NCI-H510A (cell line): ENCODE data around the gene CCDC13.
A peak's percentile ranks its signal among the peaks of the same experiment; 100 is the strongest.
"Not testable (repeated sequence)": the region's sequence is repeated elsewhere in the genome, so short reads cannot be mapped to it uniquely, and the experiment has no call there.

ENCODE experiments used
- DNase-seq: peaks from one replicate; lab custom pipeline; 2025; lab: John Stamatoyannopoulos, UW

CCDC13 gene, protein sequence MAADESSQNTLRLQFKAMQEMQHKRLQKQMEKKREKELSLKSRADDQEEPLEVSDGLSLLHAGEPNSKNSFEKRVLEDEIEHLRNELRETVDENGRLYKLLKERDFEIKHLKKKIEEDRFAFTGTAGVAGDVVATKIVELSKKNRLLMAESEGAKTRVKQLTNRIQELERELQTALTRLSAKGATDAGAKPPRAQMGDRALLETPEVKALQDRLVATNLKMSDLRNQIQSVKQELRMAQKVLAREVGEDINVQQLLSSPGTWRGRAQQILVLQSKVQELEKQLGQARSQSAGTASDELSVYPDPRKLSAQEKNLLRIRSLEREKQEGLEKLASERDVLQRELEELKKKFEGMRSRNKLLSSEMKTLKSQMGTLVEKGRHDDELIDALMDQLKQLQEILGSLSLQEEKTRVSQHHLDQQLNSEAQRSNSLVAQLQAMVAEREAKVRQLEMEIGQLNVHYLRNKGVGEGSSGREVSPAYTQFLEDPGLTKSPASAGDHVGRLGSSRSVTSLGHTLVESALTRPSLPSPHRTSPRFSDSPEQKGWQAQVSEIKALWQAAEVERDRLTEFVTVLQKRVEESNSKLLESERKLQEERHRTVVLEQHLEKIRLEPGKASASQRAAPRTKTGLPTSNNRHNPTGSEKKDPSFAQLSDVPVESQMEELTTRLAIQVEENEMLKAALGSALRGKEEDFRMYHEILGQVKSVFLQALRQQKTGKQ

DNA sequence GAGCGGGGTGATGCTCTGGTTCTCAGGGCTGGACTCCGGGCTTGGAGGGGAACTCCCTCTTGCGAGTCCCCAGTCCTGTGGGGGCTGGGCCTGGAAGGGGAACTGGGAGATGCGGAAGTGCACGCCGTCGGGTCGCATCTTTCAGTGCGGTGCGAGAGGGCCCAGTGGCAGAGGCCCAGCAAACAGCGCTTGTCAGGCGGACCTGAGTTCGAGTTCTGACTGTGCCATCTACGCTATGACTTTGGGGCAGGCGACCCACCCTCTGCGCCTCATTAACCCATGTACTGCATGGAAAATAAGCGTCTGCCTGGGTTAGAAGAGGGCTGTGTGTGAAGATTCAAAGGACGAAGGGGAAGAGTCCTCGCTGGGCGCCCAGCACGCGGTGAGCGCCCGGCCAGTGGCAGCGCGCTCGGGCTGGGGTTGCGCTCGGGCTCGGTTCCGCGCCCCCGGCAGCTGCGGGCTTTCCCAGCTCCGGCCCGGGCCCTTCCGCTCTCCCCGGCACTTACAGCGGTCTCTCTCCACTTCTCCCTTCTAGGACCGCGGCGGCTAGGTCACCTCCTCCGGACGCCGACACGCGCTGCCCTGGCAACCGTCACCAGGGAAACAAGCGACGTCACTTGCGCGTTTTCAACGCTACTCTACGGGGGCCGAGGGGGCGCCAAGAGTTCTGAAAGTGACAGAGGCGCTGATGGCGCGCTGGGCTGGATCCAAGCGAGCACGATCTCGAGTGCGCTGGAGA lies at the start of gene CCDC13:
Gene CCDC13 (minus strand): TSS at position 584 of the 739 bp plus-strand sequence. CDS start 14,908 bp downstream, outside the sequence.
- peak; percentile 97 for DNase-seq

DNA sequence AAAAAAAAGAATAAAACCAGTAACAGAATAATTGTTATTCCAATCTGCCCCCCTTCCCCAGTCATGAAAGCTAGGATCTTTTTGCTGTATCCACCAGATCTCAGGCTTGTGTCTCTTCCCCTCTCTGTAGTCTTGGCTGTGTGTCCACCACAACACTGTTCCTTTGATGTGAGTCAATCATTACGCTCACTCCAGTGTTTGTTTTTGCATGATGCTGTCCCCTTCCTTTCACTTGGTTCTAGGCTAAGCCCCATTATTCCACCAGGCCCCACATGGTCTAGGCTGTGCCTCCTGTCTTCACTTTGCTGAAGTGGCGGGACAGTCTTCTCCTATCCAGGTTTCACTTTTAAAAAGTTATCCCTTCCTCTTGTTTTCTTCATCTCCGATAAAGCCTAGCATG lies 49.8 kb upstream of the CCDC13 start:
- DNase-seq: no peak

DNA sequence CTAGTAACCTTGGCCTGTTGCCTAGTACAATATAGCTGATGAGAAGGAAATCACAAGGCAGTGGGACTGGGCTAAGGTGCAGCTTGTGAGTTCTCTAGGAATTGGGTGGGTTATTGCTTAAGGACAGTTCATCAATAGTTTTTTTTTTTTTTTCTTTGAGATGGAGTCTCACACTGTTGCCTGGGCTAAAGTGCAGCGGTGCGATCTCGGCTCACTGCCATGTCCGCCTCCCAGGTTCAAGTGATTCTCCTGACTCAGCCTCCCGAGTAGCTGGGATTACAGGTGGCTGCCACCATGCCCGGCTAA lies 47.6 kb upstream of the CCDC13 start:
- no peak for DNase-seq

DNA sequence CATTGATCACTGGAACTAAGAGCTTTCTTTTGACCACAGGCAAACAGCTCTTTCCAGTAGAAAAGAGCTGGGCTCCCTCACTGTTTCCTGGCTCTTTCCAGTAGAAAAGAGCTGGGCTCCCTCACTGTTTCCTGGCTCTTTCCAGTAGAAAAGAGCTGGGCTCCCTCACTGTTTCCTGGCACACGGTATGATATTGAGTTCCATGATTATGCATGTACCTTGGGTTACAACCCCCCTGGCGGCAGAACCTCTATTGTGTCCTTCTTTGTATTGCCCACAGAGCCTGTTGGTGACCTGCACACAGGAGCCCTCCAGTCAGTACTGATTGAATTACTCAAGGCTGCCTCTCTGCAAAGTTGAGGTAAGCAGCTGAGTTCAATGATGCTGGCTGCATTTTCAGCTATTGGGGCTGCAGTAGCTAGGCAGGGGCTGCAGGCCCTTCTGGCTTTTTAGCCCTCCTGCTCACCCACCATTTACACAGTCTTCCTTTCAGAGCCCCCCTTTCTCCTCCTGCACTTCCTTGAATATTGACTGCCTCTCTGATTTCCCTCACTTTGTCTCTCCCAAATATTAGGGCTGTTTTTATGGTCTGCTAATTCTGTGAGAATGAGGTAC lies 46.4 kb upstream of the CCDC13 start:
- peak; percentile 70 for DNase-seq

DNA sequence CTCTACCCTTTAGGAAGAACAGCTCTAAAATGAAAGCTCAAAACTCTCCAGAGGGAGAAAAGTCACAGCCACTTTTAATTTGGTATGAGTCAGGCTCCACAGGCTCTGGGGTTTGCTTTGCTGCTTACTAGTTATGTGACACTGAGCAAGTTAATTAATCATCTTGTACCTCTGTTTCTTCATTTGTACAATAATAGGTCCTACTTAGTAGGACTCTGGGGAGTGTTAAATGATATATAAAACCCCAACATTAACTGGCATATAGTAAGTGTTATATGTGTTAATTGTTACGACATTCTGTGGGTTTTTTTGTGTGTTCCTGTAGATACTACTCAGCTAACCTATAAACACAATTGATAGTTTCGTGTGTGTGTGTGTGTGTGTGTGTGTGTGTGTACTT lies 42.8 kb upstream of the CCDC13 start:
- no peak for DNase-seq

DNA sequence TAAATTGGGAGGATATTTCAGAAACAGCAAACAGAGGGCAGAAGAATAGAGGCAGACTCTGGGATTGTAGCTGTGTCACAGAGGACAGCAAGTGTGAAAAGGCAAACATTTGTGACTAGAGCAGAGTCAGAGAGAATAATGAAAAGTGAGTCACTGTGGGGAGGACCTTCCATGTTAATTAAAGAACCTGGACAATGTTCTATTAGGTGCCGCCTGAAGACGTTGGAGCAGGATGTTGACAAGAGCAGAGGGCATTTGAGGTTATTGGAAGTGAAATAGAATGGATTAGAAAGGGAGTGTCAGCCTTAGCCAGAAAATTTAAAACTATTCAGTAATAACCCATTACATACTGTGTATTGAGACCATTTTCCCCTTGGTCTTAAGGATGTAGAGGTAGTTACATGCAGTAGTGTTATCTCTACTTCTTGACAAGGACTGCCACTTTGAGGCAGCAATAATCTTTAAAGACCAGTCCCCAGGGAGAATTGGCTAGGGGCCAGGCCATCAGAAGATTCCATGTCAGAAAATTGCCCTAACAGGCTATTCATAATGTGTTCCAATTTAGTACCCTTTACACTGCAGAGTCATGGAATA lies 42.0 kb upstream of the CCDC13 start:
- no peak for DNase-seq

DNA sequence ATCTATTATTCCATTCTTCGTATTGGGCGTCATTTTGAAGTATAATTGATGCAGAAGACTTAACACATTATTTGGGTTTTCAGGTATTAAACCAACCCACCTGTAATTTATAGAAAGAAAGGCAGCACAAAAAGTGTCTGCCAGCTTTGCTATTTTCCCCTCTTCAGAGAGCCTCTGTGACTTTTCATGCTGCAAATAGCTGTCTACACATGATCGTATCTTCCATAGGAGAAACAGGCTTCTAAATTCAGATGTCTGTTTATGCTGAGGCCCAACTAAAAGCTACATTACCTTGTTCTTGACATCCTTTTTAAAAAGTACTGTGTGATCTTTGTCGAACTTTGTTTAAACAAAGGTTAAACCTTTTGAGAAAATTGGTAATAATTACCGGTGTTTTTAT lies 41.2 kb upstream of the CCDC13 start:
- no peak for DNase-seq

DNA sequence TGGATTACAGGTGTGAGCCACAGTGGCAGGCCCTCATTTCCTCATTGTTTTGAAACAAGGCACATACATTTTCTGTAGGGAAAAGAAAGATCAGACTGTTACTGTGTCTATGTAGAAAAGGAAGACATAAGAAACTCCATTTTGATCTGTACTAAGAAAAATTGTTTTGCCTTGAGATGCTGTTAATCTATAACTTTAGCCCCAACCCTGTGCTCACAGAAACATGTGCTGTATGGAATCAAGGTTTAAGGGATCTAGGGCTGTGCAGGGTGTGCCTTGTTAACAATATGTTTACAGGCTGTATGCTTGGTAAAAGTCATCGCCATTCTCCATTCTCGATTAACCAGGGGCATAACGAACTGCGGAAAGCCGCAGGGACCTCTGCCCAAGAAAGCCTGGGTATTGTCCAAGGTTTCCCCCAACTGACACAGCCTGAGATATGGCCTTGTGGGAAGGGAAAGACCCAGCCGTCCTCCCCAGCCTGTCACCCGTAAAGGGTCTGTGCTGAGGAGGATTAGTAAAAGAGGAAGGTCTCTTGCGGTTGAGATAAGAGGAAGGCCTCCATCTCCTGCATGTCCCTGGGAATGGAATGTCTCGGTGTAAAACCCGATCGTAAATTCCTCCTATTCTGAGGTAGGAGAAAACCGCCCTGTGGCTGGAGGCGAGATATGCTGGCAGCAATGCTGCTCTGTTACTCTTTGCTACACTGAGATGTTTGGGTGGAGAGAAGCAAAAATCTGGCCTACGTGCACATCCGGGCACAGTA lies 38.2 kb upstream of the CCDC13 start:
- DNase-seq: not testable (repeated sequence)

DNA sequence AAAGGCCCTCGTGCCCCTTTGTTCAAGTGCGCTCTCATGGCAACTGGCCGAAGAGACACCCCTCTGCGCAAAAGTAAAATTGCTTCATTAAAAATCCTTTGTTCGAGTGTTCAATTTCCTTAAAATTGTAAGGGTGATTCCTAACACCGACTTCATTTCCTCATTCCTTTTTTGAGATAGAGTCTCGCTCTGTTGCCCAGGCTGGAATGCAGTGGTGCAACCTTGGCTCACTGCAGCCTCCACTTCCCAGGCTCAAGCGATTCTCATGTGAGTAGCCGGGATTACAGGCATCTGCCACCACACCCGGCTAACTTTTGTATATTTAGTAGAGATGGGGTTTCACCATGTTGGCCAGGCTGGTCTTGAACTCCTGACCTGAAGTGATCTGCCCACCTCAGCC lies 37.7 kb upstream of the CCDC13 start:
- DNase-seq: not testable (repeated sequence)

DNA sequence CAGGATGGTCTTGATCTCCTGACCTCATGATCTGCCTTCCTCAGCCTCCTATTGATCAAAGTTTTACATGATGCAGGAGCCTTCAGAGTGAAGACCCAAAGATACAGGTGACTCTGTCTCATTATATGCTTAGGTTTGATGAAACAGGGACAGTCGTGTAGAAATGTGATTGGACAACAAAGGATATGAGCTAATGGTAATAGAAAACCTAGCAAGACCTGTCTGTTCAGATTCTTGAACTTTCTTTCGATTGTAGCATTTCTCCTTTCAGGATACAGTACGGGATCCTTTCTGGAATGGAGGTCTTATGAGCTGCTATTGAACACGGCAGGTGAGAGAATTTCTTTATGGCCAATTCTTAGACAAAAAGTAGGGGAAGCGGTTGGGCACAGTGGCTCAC lies 36.1 kb upstream of the CCDC13 start, which contains the start of gene ACKR2:
Gene ACKR2 (plus strand): TSS at position 244 of the 400 bp plus-strand sequence. CDS start 55,058 bp downstream, outside the sequence.
- DNase-seq: no peak

DNA sequence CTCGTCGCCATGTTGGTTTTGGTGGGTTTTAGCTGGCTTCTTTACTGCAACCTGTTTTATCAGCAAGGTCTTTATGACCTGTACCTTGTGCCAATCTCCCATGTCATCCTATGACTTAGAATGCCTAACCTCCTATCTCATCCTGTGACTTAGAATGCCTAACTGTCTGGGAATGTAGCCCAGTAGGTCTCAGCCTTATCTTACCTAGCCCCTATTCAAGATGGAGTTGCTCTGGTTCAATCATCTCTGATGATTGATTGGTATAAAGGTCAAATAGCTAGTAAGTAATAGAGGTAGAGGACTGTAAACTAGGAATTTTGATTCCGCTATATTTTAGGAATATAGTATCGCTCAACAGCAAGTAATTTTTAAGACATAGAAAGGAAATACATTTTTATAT lies 34.9 kb upstream of the CCDC13 start:
- DNase-seq: no peak

DNA sequence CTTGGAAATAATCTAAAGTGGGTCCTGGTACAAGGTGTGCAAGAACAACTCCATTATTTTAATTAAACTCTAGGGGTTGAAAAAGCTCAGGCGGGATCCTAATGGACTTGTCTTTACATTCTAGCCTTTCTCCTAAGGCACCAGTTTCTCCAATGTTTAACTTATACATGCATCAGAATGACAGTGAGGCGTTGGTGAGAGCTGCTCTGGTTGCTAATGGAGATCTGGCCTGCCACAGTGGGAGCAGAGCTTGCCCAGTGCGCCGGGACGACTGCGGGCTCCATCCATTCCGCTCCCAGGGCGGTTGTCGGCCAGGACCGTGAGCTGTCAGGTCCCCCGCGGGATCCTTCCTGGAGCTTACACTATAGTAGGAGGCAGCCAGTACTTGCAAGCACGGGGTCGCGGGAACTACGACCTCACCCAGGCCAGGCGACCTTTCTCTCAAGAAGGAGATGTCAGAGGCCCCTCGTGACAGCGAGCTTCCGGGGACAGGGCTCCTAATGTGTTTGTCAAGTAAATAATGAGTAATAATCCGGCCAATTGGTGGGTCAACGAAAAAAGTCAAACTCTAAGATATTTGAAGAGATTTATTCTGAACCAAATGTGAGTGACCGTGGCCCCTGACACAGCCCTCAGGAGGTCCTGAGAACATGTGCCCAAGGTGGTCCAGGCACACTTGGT lies 32.2 kb upstream of the CCDC13 start:
- no peak for DNase-seq

DNA sequence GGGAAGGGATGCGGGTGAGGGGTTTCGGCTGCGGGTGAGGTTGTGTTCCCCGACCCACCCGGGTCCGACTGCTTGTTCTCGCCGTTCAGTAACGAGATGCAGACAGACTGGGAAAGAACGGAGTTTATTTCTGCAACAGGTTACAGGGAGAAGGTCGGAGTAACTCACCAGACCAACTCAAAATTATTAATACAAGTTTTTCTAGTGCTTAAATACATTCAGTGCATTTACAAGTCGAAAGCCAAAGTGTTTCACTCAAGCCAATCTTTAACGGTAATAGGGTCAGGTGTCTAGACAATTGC lies 31.7 kb upstream of the CCDC13 start:
- DNase-seq: no peak

DNA sequence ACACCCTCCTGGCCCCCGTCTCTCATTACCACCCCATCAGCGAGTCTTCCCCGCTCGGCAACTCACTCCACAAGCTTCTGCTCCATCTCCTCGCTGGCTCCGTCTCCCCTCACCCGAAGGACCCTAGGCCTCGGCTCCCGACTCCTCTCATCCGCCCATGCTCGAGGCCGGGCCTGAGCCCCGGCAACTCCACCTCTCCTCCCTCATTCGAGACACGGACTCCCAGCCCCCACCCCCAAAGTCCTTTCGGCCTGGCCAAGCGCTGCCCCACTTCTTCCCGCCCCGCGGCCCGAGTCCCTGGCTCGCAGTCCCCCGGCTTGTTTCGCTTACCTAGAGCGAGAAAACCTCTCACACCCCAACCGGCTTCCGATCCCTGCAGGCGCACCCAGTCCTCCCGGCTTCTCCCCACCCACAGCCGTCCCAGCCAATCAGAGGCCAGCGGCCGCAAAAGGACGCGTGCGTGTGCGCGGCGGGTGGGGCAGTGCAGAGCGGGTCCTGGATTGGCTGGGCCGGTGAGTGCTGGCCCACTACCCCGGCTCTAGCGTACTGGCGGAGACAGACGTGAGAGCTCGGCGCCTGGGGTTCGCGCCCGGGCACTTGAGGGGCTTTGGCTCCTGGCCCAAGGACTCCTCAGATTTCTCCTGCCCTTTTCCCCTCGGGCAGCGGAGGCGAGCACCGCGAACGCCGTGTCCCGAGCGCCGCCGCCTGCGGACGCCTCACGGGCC lies 31.2 kb upstream of the CCDC13 start, which contains the start of gene HIGD1A:
Gene HIGD1A (minus strand): TSS at position 385 of the 725 bp plus-strand sequence. CDS start 10,237 bp downstream, outside the sequence.
- peak; percentile 97 for DNase-seq

DNA sequence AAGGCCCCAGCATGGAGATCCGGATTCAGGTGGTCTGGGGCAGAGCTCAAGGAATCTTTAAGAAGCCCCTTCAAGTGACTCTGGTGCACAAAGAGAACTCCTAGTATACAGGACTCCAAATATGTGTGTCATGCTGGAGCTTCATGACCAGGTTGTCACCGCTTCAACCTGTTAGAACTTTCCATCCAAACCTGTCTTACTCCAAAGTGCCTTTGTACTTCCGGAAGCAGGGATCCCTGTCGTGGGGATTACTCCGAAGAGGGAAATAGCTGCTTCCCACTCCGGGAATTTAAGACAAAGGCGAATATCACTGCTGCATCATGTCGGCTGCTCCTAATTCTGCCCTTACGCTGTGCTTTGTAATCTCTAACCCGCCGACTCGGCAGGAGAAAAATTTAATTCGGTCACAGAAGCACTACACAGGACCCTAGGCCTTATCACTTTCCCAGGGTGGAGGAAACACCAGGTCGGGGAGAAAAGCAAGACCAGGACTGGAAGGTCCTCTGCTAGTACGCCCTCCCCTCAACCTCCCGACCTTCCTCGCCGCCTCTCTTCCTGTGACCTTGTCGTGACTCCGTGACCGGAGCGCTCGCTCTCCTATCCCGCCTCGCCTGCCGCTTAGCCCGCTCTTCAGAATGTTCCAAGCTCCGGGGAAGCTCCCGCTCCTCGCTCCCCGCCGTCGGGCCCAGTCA lies 30.5 kb upstream of the CCDC13 start:
- no peak for DNase-seq

DNA sequence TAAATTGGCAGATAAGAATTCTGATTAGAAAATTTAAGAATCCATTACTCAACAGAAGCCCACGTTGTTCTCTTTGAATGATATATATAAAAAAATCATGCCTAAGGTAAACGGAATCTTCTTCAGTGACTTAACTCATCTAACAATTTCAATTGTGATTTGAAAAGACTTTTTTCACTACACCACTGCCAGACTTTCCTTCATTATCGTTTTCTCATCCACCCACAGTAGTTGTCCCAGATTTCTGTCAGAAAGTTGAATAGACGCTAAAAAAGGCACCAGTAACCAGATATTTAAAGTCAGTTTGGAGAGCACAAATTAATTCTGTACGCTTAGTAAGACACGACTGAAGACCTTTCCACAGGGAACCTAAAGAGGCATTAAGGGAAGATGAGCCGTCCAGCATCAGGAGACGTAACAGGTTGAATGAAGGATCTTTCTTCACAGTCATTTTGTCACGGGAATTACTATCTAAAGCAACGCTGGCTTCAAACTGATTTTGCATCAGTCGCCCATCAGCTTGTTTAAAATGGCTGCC lies 29.9 kb upstream of the CCDC13 start:
- no peak for DNase-seq

DNA sequence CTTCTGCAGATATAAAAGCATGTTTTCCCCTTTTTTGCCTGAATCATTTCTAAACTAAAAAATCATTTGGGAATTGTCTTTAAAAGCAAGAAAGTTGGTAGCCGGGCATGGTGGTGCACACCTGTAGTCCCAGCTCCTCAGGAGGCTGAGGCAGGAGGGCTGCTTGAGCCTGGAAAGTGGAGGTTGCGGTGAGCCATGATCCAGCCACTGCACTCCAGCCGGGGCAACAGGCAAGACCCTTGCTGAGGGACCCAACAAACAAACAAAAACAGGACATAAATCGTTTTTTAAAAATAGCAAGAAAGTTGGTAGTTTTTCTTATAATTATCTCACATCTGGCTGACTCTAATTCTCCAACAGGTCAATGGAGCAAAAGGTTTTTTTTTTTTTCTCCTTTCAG lies 28.7 kb upstream of the CCDC13 start:
- no peak for DNase-seq

DNA sequence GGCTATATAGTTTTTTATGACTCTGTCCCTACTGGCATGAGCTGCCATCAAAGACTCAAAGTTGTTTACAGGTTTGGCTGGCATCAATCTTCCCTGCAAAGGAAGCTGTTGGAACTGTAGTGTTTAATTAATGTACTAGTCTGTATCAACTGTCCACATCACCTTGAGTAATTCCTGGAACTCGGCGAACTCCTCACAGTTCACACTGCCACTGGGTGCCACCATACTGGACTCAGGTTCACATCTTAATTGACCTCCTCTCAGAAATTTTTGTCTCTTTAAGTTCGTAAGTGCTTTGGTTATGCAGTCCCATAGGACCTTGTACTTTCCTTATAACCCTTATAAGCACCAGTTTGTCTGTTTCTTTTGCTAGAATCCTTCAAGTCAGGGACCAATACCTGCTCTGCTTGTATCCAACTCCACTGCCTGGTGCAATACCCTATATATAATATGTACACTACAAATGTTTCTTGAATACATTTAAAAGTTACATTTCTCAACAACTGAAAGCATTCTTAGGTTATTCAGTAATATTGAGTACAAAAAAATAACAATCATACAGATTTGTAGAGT lies 28.1 kb upstream of the CCDC13 start:
- DNase-seq: no peak

DNA sequence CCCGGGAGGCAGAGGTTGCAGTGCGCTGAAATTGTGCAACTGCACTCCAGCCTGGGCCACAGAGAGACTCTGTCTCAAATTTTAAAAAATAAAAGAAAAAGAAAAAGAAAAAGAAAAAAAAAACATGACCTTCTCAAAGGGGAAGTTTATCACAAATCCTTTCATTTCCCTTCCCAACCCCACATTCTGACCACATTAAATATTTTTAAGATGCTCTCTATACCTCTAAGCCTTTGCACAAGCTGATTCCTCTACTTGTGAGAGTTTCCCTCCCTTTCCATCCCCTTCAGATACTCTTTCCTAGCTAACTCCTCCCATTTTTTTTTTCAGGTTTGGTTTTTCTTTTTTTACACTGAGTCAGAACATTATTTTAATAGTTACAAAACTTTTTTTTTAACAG lies 27.2 kb upstream of the CCDC13 start:
- no peak for DNase-seq
